Measurements from ENCODE around the gene METTL3. TPM values are rescaled to one million over a fixed set of nuclear protein-coding genes. Genes with fewer than 3 reads are reported as not detected.
"Not testable (repeated sequence)": the region's sequence is repeated elsewhere in the genome, so short reads cannot be mapped to it uniquely, and the experiment has no call there.

METTL3 gene
- total and polyA plus RNA-seq, 2 donors (not counting 3 experiments of a cell fraction or from before 2014, with no cell fraction given), result 65.0 to 85.3 TPM

GRCh38 chr14:21544588-21544987 is 33.4 kb upstream of the METTL3 start:
- H4K20me1 ChIP-seq (replicated peaks; ENCODE audit: control insufficient read depth, extremely low read depth, insufficient read depth, low read length); H3K4me2 ChIP-seq (ENCODE audit: insufficient read depth, low read length); POLR2A ChIA-PET; H3K79me2 ChIP-seq (ENCODE audit: control insufficient read depth, insufficient read depth, low read length); intact Hi-C loops (cut with micrococcal nuclease); FAIRE-seq; dilution Hi-C loops (cut with MboI; ENCODE audit: extremely low pct_ligation_motif_present, low sequenced_read_pairs); H3K9me1 ChIP-seq (replicated peaks; ENCODE audit: control insufficient read depth, extremely low read depth, insufficient read depth, low read length); H3K27ac ChIP-seq (ENCODE audit: insufficient read depth, low read depth, low read length); H3K36me3 ChIP-seq (ENCODE audit: control insufficient read depth in 2 of 2, extremely low read depth in 1 of 2, insufficient read depth in 2 of 2, low read length in 2 of 2); DNase-seq (ENCODE audit: low read depth, low spot score); H3K4me3 ChIP-seq (replicated peaks in 1 of 3; ENCODE audit: insufficient read depth in 1 of 3, low read depth in 1 of 3, low read length in 3 of 3); H3K9me3 ChIP-seq (replicated peaks; ENCODE audit: control insufficient read depth, insufficient read depth, low read length); H3K9ac ChIP-seq (replicated peaks; ENCODE audit: extremely low read depth, insufficient read depth, low read length); BruUV-seq (replicated peaks); H3K27me3 ChIP-seq (ENCODE audit: control insufficient read depth in 2 of 2, insufficient read depth in 2 of 2, low read length in 2 of 2); H3K4me1 ChIP-seq (ENCODE audit: control insufficient read depth, extremely low read depth, insufficient read depth, low read length); H2AFZ ChIP-seq (ENCODE audit: low read depth, low read length): not testable (repeated sequence)
- CTCF ChIA-PET, result interaction anchor here (1.0 kb wide), 1 partner anchor 12 kb away, joined by 5 read pairs; no protein-coding TSS in a partner anchor

- no peaks in the 10 kb centered on the region for H3K9me3 ChIP-seq (replicated peaks; ENCODE audit: control insufficient read depth, insufficient read depth, low read length)
- DNase-seq (ENCODE audit: low read depth, low spot score) (no peak), FAIRE-seq (no peak)
- H4K20me1 ChIP-seq (replicated peaks; ENCODE audit: control insufficient read depth, extremely low read depth, insufficient read depth, low read length), result no peaks in the 10 kb centered on the region
- no peak for TF ChIP-seq MYC (IDR thresholded peaks at IDR 0.05; ENCODE audit: low read depth, low read length)
- no peak for TF ChIP-seq EZH2 (IDR thresholded peaks at IDR 0.05; ENCODE audit: borderline replicate concordance, low read depth, low read length, severe bottlenecking)
- TF ChIP-seq POLR2AphosphoS5 (IDR thresholded peaks at IDR 0.05; ENCODE audit: insufficient read depth, low read depth, low read length), result no peak
- TF ChIP-seq CTCF (IDR thresholded peaks at IDR 0.05; ENCODE audit: extremely low read depth in 1 of 2, insufficient read depth in 1 of 2, low read depth in 1 of 2, low read length in 2 of 2), result no peak
- TF ChIP-seq FOS (IDR thresholded peaks at IDR 0.05; ENCODE audit: borderline replicate concordance, insufficient read depth, low read length), result no peak
- no peak for TF ChIP-seq JUN (IDR thresholded peaks at IDR 0.05; ENCODE audit: borderline replicate concordance, insufficient read depth, insufficient read length, low read depth)
- TF ChIP-seq GATA2 (IDR thresholded peaks at IDR 0.05; ENCODE audit: insufficient read depth, insufficient read length, low read depth, low read length), result no peak
- TF ChIP-seq MAX (IDR thresholded peaks at IDR 0.05; ENCODE audit: insufficient read depth, insufficient read length), result no peak
- TF ChIP-seq POLR2A (IDR thresholded peaks at IDR 0.05; ENCODE audit: low read depth, low read length), result no peak
- no peak overlapping the region for H3K4me2 ChIP-seq (ENCODE audit: insufficient read depth, low read length)
- no peaks in the 10 kb centered on the region for H3K9me1 ChIP-seq (replicated peaks; ENCODE audit: control insufficient read depth, extremely low read depth, insufficient read depth, low read length)
- H3K4me3 ChIP-seq (replicated peaks in 1 of 3; ENCODE audit: insufficient read depth in 1 of 3, low read depth in 1 of 3, low read length in 3 of 3), result no peak overlapping the region
- H3K79me2 ChIP-seq (ENCODE audit: control insufficient read depth, insufficient read depth, low read length), result no peaks in the 10 kb centered on the region
- ChIA-PET CTCF (interaction anchor here (1.0 kb wide), 1 partner anchor 13 kb away, joined by 5 read pairs; no protein-coding TSS in a partner anchor), POLR2A (no interaction called here)
- H3K4me1 ChIP-seq (ENCODE audit: control insufficient read depth, extremely low read depth, insufficient read depth, low read length), result no peaks in the 10 kb centered on the region
- no peaks in the 10 kb centered on the region for H3K36me3 ChIP-seq (ENCODE audit: control insufficient read depth in 2 of 2, extremely low read depth in 1 of 2, insufficient read depth in 2 of 2, low read length in 2 of 2)
- no peak overlapping the region for H3K27ac ChIP-seq (ENCODE audit: insufficient read depth, low read depth, low read length)
- dilution Hi-C loops (cut with MboI; ENCODE audit: extremely low pct_ligation_motif_present, low sequenced_read_pairs), result no loop called here
- intact Hi-C loops (cut with micrococcal nuclease), result no loop called here
- BruUV-seq (replicated peaks), result no TSS peak
- H3K27me3 ChIP-seq (ENCODE audit: control insufficient read depth in 2 of 2, insufficient read depth in 2 of 2, low read length in 2 of 2), result peaks cover 5 to 15% of the 10 kb centered on the region in 2 experiments
- H3K9ac ChIP-seq (replicated peaks; ENCODE audit: extremely low read depth, insufficient read depth, low read length), result no peak overlapping the region
- no peak overlapping the region for H2AFZ ChIP-seq (ENCODE audit: low read depth, low read length)
These were observed 32.8 kb upstream of the METTL3 start for GRCh38 chr14:21543963-21544362.

Measured in endothelial cell of umbilical vein (primary cell).